ENCODE measurements around the gene GAS6. TPM values are rescaled to one million over a fixed set of nuclear protein-coding genes. Genes with fewer than 3 reads are reported as not detected.
A peak's percentile ranks its signal among the peaks of the same experiment; 100 is the strongest.

Gene GAS6
- polyA plus RNA-seq, 4 donors: 42.7 to 136 (median 86.0) TPM

DNA sequence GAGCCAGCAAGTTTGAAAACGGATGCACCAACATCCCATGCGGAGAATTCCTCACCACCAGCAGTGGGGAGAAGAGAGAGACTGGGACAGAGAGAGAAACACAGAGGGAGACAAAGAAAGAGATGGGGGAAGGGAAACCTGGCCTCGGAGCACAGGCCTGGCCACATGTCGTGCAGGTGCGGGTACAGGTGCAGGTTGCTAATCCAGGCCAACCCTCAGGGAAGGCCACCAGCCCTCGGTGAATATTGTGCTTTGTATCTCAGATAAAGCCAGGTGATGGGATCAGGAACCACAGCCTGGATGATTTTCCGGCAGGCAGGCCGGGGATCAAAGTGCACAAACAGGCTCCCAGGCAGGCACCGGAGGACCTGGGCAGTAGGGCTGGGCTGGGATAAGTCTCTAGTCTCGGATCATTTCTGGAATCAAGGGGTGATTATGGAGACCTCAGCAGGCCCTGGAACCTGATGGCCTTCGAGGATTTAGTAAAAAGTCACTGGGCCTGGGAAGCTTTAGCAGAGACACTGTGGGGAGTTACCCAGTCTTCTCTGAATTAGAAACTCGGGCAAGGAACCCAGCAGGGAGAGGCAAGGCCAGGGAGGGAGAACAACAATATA, 3.7 kb downstream of the GAS6 start:
- FAIRE-seq: no peak
- peaks cover 10 to 48% (median 13%) of the 10 kb centered on the region in 3 donors for H3K4me1 ChIP-seq (ENCODE audit: control insufficient read depth in 3 of 3, insufficient read depth in 2 of 3, low read depth in 1 of 3, low read length in 2 of 3)
- H3K4me3 ChIP-seq (ENCODE audit: low read depth in 1 of 3, low read length in 3 of 3): no peak overlapping the region
- H3K36me3 ChIP-seq (ENCODE audit: control insufficient read depth in 3 of 3, insufficient read depth in 2 of 3, low read depth in 1 of 3, low read length in 3 of 3): peaks cover 0 to 21% (median 0%) of the 10 kb centered on the region in 3 donors
- peak; percentile 88 to 95 for DNase-seq
- no peaks in the 10 kb centered on the region for H3K9me3 ChIP-seq (ENCODE audit: control insufficient read depth in 2 of 2, insufficient read depth in 1 of 2, low read depth in 1 of 2, low read length in 1 of 2)
- peak overlapping the region; percentile 80 to 93 (median 89) for H3K27ac ChIP-seq (ENCODE audit: low read depth in 1 of 3, low read length in 2 of 3)
- H3K27me3 ChIP-seq (ENCODE audit: control insufficient read depth in 3 of 3, insufficient read depth in 3 of 3, low read length in 3 of 3): peaks cover 0 to 3% (median 0%) of the 10 kb centered on the region in 3 donors
- WGBS, 3 donors: 18 to 62% (median 29%) methylated on average over 12 of the region's 12 CpGs

DNA sequence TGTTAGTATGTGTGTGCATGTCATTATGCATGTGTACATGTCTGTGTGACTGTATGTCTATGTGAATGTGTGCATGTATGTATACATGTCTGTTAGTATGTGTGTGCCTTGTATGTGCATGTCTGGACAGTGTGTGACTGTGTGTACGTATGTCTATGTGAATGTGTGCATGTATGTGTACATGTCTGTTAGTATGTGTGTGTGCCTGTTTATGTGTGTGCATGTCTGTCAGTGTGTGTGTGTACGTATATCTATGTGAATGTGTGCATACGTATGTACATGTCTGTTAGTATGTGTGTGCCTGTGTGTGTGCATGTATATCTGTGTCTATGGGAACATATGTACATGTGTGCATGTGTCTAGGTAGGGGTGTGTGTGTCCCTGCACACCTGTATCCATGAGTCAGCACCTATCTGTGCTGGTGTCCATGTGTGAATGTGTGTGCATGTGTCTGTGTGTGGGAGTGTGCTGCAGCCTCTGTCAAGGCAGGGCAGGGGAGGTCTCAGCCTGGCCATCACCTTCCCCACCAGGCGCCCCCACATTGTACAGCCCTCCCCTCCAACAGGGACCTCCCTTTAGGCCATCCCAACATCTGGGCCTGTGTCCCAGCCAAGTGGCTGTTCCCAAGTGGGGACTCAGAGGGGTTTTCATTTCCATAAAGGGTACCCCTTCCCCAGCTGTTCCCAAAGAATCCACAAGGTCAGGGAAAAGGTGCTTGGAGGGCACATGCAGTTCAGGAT, 4.4 kb downstream of the GAS6 start:
- FAIRE-seq (no peak), DNase-seq (no peak)
- Histone ChIP-seq H3K27ac (ENCODE audit: low read depth in 1 of 3, low read length in 2 of 3) (peak overlapping the region; percentile 63 to 89 (median 80)), H3K9me3 (ENCODE audit: control insufficient read depth in 2 of 2, insufficient read depth in 1 of 2, low read depth in 1 of 2, low read length in 1 of 2) (no peaks in the 10 kb centered on the region), H3K36me3 (ENCODE audit: control insufficient read depth in 3 of 3, insufficient read depth in 2 of 3, low read depth in 1 of 3, low read length in 3 of 3) (peaks cover 0 to 23% (median 0%) of the 10 kb centered on the region in 3 donors), H3K4me1 (ENCODE audit: control insufficient read depth in 3 of 3, insufficient read depth in 2 of 3, low read depth in 1 of 3, low read length in 2 of 3) (peaks cover 10 to 49% (median 13%) of the 10 kb centered on the region in 3 donors), H3K27me3 (ENCODE audit: control insufficient read depth in 3 of 3, insufficient read depth in 3 of 3, low read length in 3 of 3) (peaks cover 0 to 3% (median 0%) of the 10 kb centered on the region in 3 donors), H3K4me3 (ENCODE audit: low read depth in 1 of 3, low read length in 3 of 3) (no peak overlapping the region)
- 70 to 87% (median 79%) methylated on average over 4 of the region's 4 CpGs for WGBS, 3 donors

DNA sequence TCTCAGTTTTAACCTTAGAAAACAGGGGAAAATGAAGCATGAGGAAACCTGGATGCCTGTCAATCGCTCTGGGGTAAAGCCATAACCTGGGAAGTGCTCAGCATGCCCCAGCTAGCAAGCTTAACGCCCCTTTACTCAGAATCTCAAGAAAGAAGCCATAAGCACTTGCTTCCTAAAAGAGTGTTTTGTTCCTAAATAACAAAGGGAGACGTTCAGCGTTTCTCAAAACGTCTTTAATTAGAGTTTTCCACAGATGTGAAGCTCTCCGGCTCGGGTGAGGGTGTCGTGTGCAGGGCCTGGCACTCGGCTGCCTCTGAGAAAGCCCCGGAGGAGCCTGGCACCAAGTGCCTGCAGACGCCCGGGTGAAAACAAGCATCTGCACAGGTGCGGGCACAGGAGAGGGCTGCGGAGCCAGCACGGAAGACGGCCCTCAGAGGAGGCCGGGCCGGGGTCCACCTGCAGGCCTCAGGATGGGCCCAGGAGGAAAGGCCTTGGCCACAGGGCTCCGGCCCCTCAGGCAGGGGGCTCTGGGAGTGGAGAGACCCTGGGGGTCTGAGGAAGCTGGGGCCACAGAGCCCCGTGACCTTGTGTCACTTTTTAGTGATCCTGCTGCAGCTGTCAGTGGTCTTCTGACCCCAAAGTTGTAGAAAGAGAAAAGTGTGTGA, 6.2 kb downstream of the GAS6 start:
- H3K9me3 ChIP-seq (ENCODE audit: control insufficient read depth in 2 of 2, insufficient read depth in 1 of 2, low read depth in 1 of 2, low read length in 1 of 2): no peaks in the 10 kb centered on the region
- H3K4me3 ChIP-seq (ENCODE audit: low read depth in 1 of 3, low read length in 3 of 3): no peak overlapping the region
- no peak for DNase-seq
- H3K36me3 ChIP-seq (ENCODE audit: control insufficient read depth in 3 of 3, insufficient read depth in 2 of 3, low read depth in 1 of 3, low read length in 3 of 3): peaks cover 0 to 29% (median 0%) of the 10 kb centered on the region in 3 donors
- peaks cover 21 to 63% (median 22%) of the 10 kb centered on the region in 3 donors for H3K4me1 ChIP-seq (ENCODE audit: control insufficient read depth in 3 of 3, insufficient read depth in 2 of 3, low read depth in 1 of 3, low read length in 2 of 3)
- no peaks in the 10 kb centered on the region for H3K27me3 ChIP-seq (ENCODE audit: control insufficient read depth in 3 of 3, insufficient read depth in 3 of 3, low read length in 3 of 3)
- no peak for FAIRE-seq
- peak overlapping the region in 2 of 3 donors; percentile 18 to 22 for H3K27ac ChIP-seq (ENCODE audit: low read depth in 1 of 3, low read length in 2 of 3)
- 22 to 67% (median 65%) methylated on average over 20 of the region's 20 CpGs for WGBS, 3 donors

DNA sequence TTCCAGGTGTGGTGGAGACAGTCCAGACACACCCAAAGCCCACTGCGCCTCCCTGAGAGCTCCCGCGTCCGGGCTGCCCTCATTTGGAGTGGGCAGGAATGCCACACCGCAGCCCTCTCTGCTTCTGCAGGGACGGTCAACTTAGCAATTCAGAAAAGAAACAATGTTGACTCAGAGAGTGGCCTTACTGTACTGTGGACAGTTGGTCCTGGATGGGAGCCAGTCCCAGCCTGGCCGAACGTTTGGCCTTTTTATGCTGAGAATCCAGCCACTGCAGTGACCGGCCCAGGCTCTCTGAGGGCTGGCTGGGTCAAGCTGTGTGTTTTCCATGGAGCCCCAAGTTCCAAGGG, 7.2 kb downstream of the GAS6 start:
- Histone ChIP-seq H3K27ac (ENCODE audit: low read depth in 1 of 3, low read length in 2 of 3) (peak overlapping the region in 1 of 3 donors; percentile 46), H3K4me3 (ENCODE audit: low read depth in 1 of 3, low read length in 3 of 3) (no peak overlapping the region), H3K4me1 (ENCODE audit: control insufficient read depth in 3 of 3, insufficient read depth in 2 of 3, low read depth in 1 of 3, low read length in 2 of 3) (peaks cover 23 to 67% (median 27%) of the 10 kb centered on the region in 3 donors), H3K36me3 (ENCODE audit: control insufficient read depth in 3 of 3, insufficient read depth in 2 of 3, low read depth in 1 of 3, low read length in 3 of 3) (peaks cover 0 to 30% (median 0%) of the 10 kb centered on the region in 3 donors), H3K27me3 (ENCODE audit: control insufficient read depth in 3 of 3, insufficient read depth in 3 of 3, low read length in 3 of 3) (no peaks in the 10 kb centered on the region), H3K9me3 (ENCODE audit: control insufficient read depth in 2 of 2, insufficient read depth in 1 of 2, low read depth in 1 of 2, low read length in 1 of 2) (no peaks in the 10 kb centered on the region)
- FAIRE-seq: no peak
- 8 to 44% (median 29%) methylated on average over 9 of the region's 9 CpGs for WGBS, 3 donors
- DNase-seq: no peak

DNA sequence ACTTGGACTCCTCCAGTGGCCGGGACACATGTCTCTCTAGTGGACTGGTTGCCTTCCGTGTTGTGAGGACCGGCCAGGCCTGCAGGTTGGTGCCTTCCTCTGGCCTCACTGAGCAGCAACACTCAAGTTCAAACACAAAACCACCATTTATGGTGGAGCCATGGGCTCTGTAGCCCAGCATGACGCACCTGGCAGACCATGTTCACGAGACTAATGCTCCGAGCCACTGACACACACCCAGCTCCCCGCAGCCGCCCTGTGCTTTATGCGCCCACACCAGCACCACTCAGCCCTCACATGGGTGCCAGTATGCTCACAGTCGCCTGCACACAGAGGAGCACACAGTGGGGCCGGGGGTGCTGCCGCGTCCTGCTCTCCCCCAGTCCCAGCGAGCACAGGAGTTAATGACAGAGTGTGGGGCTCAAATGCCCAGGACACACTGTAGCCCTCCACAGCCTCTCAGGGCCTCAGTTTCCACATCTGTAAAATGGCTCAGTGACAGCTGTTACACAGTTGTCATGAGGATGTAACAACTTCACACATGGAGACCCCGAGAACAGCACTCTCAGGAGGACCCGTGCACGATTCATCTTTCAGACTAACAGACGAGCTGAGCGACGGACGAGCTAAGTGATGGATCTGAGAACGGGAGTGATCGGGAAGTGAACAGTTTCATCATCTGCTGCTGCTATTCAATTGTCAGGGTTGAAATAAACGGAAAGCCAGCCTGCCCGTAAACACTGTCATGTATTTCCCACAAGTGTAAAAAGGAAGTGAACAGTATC, 7.8 kb downstream of the GAS6 start:
- peaks cover 21 to 61% (median 27%) of the 10 kb centered on the region in 3 donors for H3K4me1 ChIP-seq (ENCODE audit: control insufficient read depth in 3 of 3, insufficient read depth in 2 of 3, low read depth in 1 of 3, low read length in 2 of 3)
- H3K9me3 ChIP-seq (ENCODE audit: control insufficient read depth in 2 of 2, insufficient read depth in 1 of 2, low read depth in 1 of 2, low read length in 1 of 2): no peaks in the 10 kb centered on the region
- peak overlapping the region in 1 of 3 donors; percentile 46 for H3K27ac ChIP-seq (ENCODE audit: low read depth in 1 of 3, low read length in 2 of 3)
- no peak overlapping the region for H3K4me3 ChIP-seq (ENCODE audit: low read depth in 1 of 3, low read length in 3 of 3)
- H3K36me3 ChIP-seq (ENCODE audit: control insufficient read depth in 3 of 3, insufficient read depth in 2 of 3, low read depth in 1 of 3, low read length in 3 of 3): peaks cover 0 to 27% (median 0%) of the 10 kb centered on the region in 3 donors
- no peak for DNase-seq
- H3K27me3 ChIP-seq (ENCODE audit: control insufficient read depth in 3 of 3, insufficient read depth in 3 of 3, low read length in 3 of 3): no peaks in the 10 kb centered on the region
- FAIRE-seq: no peak
- WGBS, 3 donors: 56 to 82% (median 66%) methylated on average over 25 of the region's 25 CpGs

DNA sequence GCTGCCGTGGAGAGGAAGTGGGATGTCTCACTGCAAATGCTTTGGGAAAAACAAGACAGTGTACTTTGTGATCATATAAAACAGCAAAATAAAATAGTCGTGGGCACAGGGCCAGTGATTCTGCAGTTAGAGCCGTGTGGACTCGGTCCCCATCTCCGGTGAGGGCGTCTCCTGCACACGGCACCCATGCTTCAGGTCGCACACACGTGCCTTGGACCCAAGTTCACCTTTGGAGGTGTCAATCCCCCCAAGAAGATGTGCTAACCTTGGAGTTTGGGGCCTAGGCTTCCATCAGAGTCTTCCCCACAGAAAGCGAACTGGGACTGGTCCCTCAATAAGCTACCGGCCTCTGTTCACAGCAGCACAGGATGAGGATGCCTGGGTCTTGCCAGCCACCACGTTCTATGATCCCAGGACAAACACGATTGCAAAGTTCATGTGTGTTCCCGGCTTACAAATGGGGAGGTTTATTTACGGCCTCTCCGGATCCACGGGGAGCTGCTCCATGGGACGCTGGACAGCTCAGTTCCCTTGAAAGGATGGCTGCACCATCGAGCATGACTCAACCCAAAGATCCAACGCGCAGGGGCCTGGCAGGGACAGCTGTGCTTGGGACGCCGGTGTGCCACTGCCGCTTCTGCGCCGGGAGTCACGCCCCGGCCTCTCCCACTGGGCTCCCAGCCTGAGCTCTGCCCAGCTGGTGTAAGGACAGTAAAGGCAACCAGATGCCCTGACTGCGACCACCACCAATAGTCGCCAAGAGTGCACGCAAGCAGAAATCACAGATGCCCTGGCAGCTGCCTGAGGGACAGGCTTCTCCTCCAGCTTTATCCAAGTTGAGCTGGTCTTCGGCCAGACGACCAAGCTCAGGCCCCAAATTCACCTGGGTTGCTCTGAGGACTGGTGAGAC, 8.6 kb downstream of the GAS6 start:
- H3K4me1 ChIP-seq (ENCODE audit: control insufficient read depth in 3 of 3, insufficient read depth in 2 of 3, low read depth in 1 of 3, low read length in 2 of 3): peaks cover 21 to 55% (median 27%) of the 10 kb centered on the region in 3 donors
- no peaks in the 10 kb centered on the region for H3K9me3 ChIP-seq (ENCODE audit: control insufficient read depth in 2 of 2, insufficient read depth in 1 of 2, low read depth in 1 of 2, low read length in 1 of 2)
- no peak overlapping the region for H3K4me3 ChIP-seq (ENCODE audit: low read depth in 1 of 3, low read length in 3 of 3)
- peak overlapping the region in 1 of 3 donors; percentile 61 for H3K27ac ChIP-seq (ENCODE audit: low read depth in 1 of 3, low read length in 2 of 3)
- DNase-seq (peak in 1 of 2 donors; percentile 75), FAIRE-seq (no peak)
- H3K36me3 ChIP-seq (ENCODE audit: control insufficient read depth in 3 of 3, insufficient read depth in 2 of 3, low read depth in 1 of 3, low read length in 3 of 3): peaks cover 0 to 27% (median 0%) of the 10 kb centered on the region in 3 donors
- 27 to 54% (median 44%) methylated on average over 33 of the region's 33 CpGs for WGBS, 3 donors
- no peaks in the 10 kb centered on the region for H3K27me3 ChIP-seq (ENCODE audit: control insufficient read depth in 3 of 3, insufficient read depth in 3 of 3, low read length in 3 of 3)

DNA sequence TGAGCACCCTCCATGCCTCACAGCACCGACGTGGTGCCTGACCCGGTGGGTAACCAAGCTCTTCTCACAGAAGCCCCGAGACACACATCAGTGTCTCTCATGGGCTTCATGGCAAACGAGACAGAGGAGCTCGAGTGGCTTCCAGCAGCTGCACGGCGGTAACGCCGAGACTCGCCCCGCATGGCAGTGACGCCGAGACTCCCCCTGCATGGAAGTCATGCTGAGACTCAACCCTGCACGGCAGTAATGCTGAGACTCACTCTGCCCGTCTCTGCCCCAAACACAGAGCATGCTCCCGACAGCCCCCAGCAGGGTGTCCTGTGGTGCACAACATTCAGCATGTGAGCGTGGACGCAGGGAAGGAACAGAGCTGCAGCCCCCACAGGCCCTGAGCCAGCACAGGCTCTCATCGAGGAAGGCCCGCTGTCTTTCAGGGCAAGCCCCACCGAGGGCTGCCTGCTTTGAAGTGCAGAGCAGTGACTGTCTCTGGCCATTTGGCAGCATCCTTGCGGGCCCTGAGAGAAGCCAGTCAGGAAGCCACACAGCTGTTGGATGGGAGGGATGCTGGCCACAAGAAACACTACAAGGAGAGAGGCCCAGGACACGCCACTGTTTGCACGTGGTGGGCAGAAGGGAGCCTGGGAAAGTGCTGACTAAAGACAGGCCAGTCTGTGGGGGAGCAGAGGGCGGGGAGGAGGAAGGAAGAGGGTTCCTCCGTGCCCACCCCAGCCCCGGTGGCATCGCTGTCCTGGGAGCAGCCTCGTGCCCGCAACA, 9.5 kb downstream of the GAS6 start:
- H3K4me1 ChIP-seq (ENCODE audit: control insufficient read depth in 3 of 3, insufficient read depth in 2 of 3, low read depth in 1 of 3, low read length in 2 of 3): peaks cover 19 to 52% (median 29%) of the 10 kb centered on the region in 3 donors
- peak overlapping the region in 1 of 3 donors; percentile 61 for H3K27ac ChIP-seq (ENCODE audit: low read depth in 1 of 3, low read length in 2 of 3)
- H3K36me3 ChIP-seq (ENCODE audit: control insufficient read depth in 3 of 3, insufficient read depth in 2 of 3, low read depth in 1 of 3, low read length in 3 of 3): peaks cover 0 to 25% (median 0%) of the 10 kb centered on the region in 3 donors
- no peaks in the 10 kb centered on the region for H3K27me3 ChIP-seq (ENCODE audit: control insufficient read depth in 3 of 3, insufficient read depth in 3 of 3, low read length in 3 of 3)
- no peak for DNase-seq
- H3K9me3 ChIP-seq (ENCODE audit: control insufficient read depth in 2 of 2, insufficient read depth in 1 of 2, low read depth in 1 of 2, low read length in 1 of 2): no peaks in the 10 kb centered on the region
- 35 to 43% (median 36%) methylated on average over 31 of the region's 31 CpGs for WGBS, 3 donors
- FAIRE-seq: no peak
- no peak overlapping the region for H3K4me3 ChIP-seq (ENCODE audit: low read depth in 1 of 3, low read length in 3 of 3)

All from small intestine (tissue), 7 donors.